Measurements from ENCODE around the gene MAPK8IP3.

MAPK8IP3 gene

GRCh38 chr16:1713331-1713730, 7.3 kb downstream of the MAPK8IP3 start:
- no peak for TF ChIP-seq FOXM1 (IDR thresholded peaks at IDR 0.05; ENCODE audit: borderline replicate concordance, low read depth)
- TF ChIP-seq EP300 (IDR thresholded peaks at IDR 0.05; ENCODE audit: borderline replicate concordance): no peak
- TF ChIP-seq YY1 (IDR thresholded peaks at IDR 0.05; ENCODE audit: low read depth): no peak
- TF ChIP-seq CEBPB (IDR thresholded peaks at IDR 0.05): no peak
- TF ChIP-seq REST (IDR thresholded peaks at IDR 0.05; ENCODE audit: low read depth): no peak
- TF ChIP-seq MAX (IDR thresholded peaks at IDR 0.05): no peak
- TF ChIP-seq TAF1 (IDR thresholded peaks at IDR 0.05; ENCODE audit: low read depth): no peak
- TF ChIP-seq ZBTB7A (IDR thresholded peaks at IDR 0.05; ENCODE audit: low read depth): no peak
- TF ChIP-seq USF1 (IDR thresholded peaks at IDR 0.05): no peak
- no peak for TF ChIP-seq NFIC (IDR thresholded peaks at IDR 0.05)
- TF ChIP-seq EGR1 (IDR thresholded peaks at IDR 0.05): no peak

DNA sequence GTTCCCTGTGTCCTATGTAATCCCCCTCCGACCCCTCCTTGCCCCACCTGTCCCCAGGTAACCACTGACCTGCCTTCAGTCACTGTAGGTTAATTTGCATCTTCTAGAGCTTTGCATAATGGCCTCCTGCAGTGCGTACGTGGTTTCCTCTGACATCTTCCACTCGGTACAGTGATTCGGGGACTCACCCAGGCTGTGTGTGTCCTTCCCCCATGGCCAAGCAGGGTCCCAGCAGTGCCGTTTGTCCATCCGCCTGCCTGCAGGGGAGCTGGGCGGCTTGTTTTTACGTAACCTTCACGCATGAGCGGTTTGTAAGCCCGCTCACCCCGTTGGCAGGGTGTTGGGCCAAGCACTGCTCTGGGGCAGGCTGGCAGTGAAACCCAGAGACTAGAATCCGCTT, 7.9 kb downstream of the MAPK8IP3 start:
- no peak for TF ChIP-seq TAF1 (IDR thresholded peaks at IDR 0.05; ENCODE audit: low read depth)
- TF ChIP-seq YY1 (IDR thresholded peaks at IDR 0.05; ENCODE audit: low read depth): no peak

DNA sequence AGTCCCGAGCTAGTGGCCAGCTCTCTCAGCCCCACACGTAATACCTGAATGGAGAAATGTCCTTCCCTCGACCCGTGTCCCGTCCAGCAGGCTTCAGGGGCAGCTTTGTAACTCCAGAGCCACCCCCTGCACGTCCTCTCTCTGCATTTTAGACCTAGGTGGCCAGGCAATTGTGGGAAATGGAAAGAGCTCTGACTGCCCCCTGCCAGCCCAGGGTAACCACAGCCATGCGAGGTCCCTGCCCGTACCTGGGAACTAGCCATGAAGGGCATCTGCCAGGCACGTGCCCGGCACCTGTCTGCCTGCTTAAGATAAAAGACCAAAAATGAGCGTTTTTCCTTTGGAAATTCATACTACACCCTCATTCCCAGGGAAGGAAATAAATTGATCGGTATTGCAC, 9.2 kb downstream of the MAPK8IP3 start:
- TF ChIP-seq RAD21 (IDR thresholded peaks at IDR 0.05; ENCODE audit: low read depth): no peak
- TF ChIP-seq ZBTB7A (IDR thresholded peaks at IDR 0.05; ENCODE audit: low read depth): no peak
- no peak for TF ChIP-seq CEBPB (IDR thresholded peaks at IDR 0.05)
- TF ChIP-seq TAF1 (IDR thresholded peaks at IDR 0.05; ENCODE audit: low read depth): no peak
- TF ChIP-seq EP300 (IDR thresholded peaks at IDR 0.05; ENCODE audit: borderline replicate concordance): no peak
- TF ChIP-seq USF1 (IDR thresholded peaks at IDR 0.05): no peak
- no peak for TF ChIP-seq MAX (IDR thresholded peaks at IDR 0.05)
- TF ChIP-seq NFIC (IDR thresholded peaks at IDR 0.05): no peak
- no peak for TF ChIP-seq FOXM1 (IDR thresholded peaks at IDR 0.05; ENCODE audit: borderline replicate concordance, low read depth)
- no peak for TF ChIP-seq REST (IDR thresholded peaks at IDR 0.05; ENCODE audit: low read depth)
- no peak for TF ChIP-seq EGR1 (IDR thresholded peaks at IDR 0.05)
- no peak for TF ChIP-seq TCF12 (IDR thresholded peaks at IDR 0.05; ENCODE audit: low read depth)
- no peak for TF ChIP-seq YY1 (IDR thresholded peaks at IDR 0.05; ENCODE audit: low read depth)
- no peak for TF ChIP-seq CREB1 (IDR thresholded peaks at IDR 0.05; ENCODE audit: low read depth)
- TF ChIP-seq TEAD4 (IDR thresholded peaks at IDR 0.05): no peak

DNA sequence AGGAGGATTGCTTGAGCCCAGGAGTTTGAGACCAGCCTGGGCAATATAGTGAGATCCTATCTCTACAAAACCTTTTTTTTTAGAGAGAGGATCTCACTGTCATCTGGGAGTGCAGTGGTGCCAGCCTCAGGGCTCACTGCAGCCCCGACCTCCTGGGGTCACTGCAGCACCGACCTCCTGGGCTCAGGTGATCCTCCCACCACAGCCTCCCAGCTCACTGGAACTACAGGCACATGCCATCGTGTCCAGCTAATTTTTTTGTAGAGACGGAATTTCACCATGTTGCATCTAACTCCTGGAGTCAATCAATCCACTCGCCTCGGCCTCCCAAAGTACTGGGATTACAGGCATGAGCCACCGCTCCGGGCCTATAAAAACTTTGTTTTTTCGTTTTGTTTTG, 15.4 kb downstream of the MAPK8IP3 start:
- TF ChIP-seq USF1 (IDR thresholded peaks at IDR 0.05) (no peak), TAF1 (IDR thresholded peaks at IDR 0.05; ENCODE audit: low read depth) (no peak), RAD21 (IDR thresholded peaks at IDR 0.05; ENCODE audit: low read depth) (no peak), TEAD4 (IDR thresholded peaks at IDR 0.05) (no peak), FOXM1 (IDR thresholded peaks at IDR 0.05; ENCODE audit: borderline replicate concordance, low read depth) (no peak), CEBPB (IDR thresholded peaks at IDR 0.05) (no peak), EP300 (IDR thresholded peaks at IDR 0.05; ENCODE audit: borderline replicate concordance) (no peak), NFIC (IDR thresholded peaks at IDR 0.05) (no peak), ZBTB7A (IDR thresholded peaks at IDR 0.05; ENCODE audit: low read depth) (no peak), MAX (IDR thresholded peaks at IDR 0.05) (no peak), REST (IDR thresholded peaks at IDR 0.05; ENCODE audit: low read depth) (no peak)
